GM20431 (cell line): Measurements from ENCODE around the gene GBX1.

Source experiments
- in situ Hi-C: fragments of 300-500 bp; cut with MseI, MboI; formaldehyde crosslinking; loops from one replicate; pipeline ENCODE4 v1.15.0; 2020; ENCODE audit warnings: low sequenced_read_pairs; ENCODE audit not compliant: unreplicated experiment

The GBX1 gene

DNA sequence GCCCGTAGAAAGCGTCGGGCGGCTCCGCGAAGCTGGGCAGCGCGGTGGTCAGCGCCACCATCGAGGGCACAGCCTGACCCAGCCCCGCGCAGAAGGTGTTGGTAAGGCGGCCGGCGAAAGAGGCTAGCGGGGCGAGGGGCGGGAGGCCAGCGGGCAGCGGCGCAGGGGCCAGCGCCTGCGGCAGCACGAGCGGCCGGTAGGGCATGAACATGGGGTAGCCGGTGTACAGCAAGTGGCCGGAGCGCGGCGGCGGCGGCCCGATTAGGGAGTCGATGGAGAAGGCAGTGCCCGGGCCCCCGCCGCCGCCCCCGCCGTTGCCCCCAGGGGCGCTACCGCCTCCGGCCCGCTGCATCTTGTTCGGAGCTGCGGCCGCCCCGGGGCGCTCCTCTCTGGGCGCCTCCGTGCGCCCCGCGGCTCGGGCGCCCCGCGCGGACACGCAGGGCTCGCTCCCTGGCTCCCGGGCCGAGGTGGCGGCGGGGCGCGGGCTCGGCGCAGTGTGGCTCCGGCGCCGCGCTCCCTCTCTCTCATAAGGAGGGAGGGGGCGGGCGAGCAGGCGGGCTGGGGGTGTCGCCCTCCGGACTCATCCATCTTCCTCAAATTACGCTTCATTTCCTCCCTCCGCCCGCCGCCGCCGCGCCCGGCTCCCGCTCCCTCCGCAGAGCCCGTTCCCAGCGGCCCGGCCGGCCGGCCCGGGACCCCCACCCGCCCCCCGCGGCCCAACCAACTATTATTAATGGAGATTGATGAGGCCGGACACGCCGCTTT, at the start of gene GBX1:
TSS of gene GBX1 (minus strand) at position 498 of the 765 bp plus-strand sequence. CDS start at position 352, 146 bp downstream.
- in situ Hi-C loops, result no loop called here

- in situ Hi-C loops, result no loop called here
These were observed 47.9 kb upstream of the GBX1 start for GRCh38 chr7:151215396-151215795.

- in situ Hi-C loops, result no loop called here
These were observed 46.3 kb upstream of the GBX1 start for GRCh38 chr7:151213826-151214225.

- in situ Hi-C loops, result no loop called here
These were observed 45.1 kb upstream of the GBX1 start for GRCh38 chr7:151212626-151213025.

DNA sequence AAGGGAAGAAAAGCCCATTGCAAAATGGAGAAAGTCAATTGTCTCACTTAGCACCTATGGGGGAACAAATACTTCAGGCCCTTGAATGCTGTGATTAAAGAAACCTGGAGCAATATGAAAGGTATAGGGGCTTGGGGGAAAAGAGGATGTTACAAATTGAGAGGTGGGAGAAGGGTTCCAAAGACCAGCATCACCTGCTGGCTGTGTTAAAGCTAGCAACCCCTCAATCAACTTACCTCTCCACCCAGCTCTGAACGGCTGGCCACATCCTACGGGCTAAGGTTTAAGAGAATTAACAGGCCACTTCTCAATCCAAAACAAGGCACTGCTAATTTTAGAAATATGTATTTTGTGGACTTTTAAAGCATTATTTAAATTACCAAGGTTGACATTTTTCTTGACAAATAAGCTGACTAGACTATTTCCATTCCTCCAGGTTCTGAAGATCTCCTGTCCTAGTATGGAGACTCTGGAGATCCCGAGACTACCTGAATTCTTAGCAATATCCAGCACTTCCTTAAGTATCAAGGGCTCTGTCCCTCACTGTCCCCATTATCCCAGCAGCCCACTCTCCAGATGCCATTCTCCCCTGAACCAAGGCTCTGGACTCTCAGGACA, 43.8 kb upstream of the GBX1 start:
- in situ Hi-C loops, result no loop called here

DNA sequence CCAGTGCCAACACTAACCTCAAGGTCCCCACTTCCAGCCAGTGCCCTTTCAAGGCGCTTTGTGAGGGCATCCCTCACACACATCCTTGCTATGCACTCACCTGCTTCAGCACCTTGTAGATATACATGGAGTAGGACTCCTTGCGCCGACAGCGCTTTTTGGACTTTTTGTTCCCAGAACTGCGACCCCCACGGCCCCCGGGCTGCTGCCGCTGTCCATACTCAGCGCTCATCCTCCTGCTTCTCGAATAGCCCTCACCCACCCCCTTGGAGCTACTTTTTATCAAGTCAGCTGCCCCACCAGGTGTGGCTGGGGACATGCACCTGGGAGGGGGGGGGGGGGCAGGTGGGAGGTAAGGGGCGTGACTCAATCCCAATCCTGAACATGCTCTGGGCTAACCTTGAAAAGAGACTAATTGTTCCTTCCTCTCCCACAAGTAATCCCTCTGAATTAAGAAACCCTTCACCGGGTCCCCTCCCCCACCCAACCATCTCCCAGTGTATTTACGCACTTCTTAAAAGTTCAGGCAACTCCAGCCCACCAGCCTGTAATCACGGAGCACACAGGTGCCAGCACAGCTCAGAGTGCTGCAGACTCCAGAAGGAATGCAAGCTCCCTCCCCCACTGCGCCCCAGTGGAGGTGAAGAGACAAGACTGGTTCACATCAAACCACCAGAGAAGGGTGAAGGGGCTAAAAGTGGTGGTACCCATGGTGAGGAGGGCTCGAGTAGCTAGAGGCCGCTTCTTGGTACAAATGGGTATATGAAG, 42.8 kb upstream of the GBX1 start, which contains the start of gene H2BK1:
TSS of gene H2BK1 (minus strand) at position 402 of the 768 bp plus-strand sequence. CDS start at position 232, 170 bp downstream.
- in situ Hi-C loops, result no loop called here

DNA sequence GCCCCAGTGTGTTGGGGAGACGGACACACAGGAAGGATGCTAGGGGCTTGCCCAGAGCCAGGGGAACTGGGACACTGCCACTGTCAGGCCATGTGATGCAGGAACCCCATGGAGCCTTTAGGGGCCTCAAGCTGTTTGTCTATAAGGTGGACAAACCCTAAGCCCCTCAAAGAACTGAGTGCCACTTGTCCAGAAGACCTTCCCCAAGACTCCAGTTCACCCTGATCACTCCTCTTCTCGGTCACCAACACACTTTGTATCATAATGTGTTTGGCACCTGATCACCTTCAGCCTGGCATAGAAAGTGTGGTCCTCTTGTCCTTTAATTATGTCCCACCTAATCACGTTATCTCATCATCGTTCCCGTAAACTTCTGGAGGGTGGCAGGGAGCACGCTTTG, 42.1 kb upstream of the GBX1 start:
- in situ Hi-C loops, result no loop called here

- in situ Hi-C loops, result no loop called here
These were observed 40.9 kb upstream of the GBX1 start for GRCh38 chr7:151208253-151208862.

GRCh38 chr7:151207804-151208203, 40.3 kb upstream of the GBX1 start:
- in situ Hi-C loops, result no loop called here

- in situ Hi-C loops, result no loop called here
These were observed 39.8 kb upstream of the GBX1 start for GRCh38 chr7:151207315-151207714.

DNA sequence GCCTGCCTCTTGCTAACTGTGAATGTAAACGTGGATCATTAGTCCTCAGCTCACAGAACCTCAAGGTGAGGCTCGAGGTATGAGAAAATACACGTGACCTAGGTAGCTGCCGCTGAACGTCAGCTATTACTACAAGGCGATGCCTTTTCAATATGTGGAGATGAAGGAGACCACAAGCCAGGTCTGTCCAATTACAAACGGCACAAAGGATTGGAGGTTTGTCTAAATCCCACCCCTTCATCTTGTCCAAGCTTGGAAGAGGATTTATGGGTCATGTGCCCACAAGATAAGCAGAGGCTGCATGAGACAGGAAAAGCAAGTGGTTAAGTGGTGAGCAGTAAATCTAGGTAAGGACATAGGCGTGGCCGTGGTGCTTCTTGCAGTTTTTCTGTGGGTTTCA, 39.4 kb upstream of the GBX1 start:
- in situ Hi-C loops, result no loop called here

DNA sequence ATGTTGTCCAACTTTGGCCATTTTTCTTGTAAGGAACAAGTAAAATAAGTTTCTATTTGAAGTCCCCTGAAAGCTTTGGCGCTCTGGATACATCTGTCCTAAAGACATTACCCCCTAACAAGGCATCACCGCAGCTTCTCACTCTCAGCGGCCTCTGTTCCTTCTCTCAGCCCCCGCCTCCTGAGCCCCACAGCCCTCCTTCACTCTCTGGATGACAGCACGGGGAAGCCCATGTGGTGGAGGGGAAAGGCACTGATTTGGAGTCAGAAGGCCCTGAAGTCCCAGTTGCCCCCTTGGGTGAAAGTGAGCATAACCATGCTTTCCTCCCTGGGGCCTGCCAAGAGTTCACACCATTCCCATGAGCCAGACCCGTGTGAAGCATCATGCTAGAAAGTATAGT, 38.2 kb upstream of the GBX1 start:
- in situ Hi-C loops, result no loop called here

GRCh38 chr7:151204383-151205032, 37.0 kb upstream of the GBX1 start:
- in situ Hi-C loops, result no loop called here

DNA sequence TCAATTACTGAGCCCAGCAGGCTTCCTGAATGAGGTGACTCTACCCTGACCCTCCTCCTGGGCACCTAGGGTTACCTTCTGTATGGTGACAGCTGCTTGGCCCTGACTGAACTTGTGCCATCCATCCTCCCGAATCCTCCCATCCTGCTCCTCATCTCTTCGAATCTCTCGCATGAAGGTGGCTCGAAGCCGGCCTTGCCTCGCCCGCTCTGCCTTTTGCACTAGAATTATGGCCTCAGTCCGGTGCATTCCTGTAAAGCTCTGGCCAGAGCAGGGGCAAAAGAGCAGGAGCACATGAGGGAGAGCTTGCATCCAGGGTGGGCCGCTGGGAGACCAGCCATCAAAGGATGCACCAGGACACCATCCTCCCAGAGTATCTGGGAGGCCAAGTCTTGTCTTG, 35.3 kb upstream of the GBX1 start:
- in situ Hi-C loops, result no loop called here

DNA sequence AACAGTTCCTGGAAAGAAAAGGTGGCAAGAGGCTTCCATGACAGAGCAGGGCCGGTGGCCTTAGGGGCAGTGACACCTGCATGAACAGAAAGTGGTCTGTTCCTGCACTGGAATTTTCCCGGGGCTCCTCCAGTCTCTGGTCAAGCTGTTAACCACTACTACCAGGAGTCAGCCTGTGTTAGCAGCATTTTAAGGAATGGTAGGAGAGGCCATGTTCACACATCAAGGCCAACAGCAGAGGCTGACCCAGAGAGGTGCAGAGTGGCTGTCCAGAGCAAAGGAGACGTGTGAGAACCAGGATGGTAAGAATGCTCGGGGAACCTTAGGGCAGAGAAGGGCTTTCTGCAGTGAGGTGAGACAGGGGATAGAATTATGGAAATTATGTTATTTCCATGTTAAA, 34.3 kb upstream of the GBX1 start:
- in situ Hi-C loops, result no loop called here

GRCh38 chr7:151201344-151201743, 33.9 kb upstream of the GBX1 start:
- in situ Hi-C loops, result no loop called here

- in situ Hi-C loops, result no loop called here
These were observed 31.7 kb upstream of the GBX1 start for GRCh38 chr7:151198945-151199848.

DNA sequence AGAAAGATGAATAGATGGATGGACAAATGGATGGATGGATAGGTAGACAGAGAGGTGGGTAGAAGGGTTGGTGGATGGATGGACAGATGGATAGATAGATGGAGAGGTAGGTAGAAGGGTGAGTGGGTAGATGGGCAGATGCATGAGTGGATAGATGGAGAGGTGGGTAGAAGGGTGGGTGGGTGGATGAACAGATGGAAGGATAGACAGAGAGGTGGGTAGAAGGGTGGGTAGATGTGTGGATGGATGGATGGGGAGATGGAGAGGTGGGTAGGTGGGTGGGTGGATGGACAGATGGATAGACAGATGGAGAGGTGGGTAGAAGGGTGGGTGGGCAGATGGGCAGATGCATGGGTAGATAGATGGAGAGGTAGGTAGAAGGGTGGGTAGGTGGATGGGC, 30.4 kb upstream of the GBX1 start:
- in situ Hi-C loops, result no loop called here
